NK-92 treated with Interleukin-12 subunit alpha and Interleukin-12 subunit beta, amount 100 ng/mL, for 24 hours (cell line): ENCODE results near the gene MCAM.
A peak's percentile ranks its signal among the peaks of the same experiment; 100 is the strongest.

Experiments
- DNase-seq: peaks from one replicate; lab custom pipeline; 2025; lab: John Stamatoyannopoulos, UW

MCAM gene

DNA sequence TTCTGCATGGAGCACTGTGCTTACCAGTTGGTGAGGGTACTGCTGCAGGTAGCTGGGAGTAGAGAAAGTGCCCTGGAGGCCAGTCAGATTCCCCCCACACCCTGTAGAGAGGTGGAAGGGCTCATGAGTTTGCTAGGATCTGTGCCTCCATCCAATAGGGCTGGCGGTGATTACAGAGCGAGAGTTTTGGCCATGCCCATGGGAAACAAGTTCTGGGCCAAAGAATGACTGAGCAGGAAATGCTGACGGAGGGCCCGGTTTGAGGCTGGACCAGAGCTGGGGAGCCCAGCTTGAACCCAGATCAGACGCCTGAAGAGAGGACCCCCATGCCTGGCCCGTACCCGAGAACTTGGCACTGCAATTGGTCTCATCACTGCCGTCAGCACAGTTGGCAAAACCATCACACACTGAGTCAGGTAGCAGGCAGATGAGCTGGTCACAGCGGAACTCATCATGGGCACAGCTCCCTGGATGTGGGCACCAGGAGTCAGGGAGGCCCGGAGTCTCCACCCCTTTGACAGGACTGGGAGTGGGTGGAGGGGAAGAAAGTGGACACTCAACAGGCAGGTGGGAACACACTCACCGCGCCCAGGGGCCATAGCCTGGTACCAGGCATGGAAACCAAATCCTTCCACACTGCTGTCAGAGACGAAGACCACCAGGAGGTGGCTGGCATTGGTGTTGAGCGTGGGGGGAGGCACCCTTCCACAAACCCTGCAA lies 27.5 kb upstream of the MCAM start:
- no peak for DNase-seq

- no peak for DNase-seq
These were observed 26.8 kb upstream of the MCAM start for GRCh38 chr11:119343726-119344125.

DNA sequence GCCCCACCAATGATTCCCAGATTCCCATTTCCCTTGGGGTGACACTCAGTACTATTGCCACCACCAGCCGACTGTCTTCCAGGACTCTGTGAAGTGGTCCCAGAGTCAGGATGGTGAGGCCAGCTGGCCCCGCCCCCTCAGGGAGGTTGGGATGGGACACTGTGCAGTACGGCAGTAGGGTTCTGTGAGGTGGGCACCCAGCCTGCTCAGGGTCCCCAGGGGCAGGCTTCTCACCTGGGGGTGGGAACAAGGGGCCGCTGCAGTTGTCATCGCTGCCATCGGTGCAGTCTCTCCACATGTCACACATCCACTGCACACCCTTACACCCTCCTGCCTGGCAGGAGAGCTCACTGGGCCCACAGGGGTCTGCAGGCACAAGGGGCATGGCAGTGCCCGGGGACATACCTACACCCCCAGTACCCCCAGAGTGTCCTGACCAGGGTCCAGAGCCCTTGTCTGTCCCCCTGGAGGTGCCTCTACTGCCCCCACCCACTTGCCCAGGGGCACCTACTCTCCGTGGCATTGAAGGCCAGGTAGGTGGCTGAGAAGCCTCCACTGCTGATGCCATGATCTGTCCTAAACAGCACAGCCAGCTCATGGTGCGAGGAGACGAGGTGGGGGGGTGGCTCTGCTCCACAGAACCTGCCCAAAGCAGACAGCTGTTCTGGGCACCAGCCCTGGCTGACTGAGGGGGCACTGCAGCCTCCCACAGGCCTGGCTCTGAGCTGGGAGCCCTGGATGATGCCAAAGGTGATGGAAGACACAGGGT lies 25.6 kb upstream of the MCAM start:
- no peak for DNase-seq

DNA sequence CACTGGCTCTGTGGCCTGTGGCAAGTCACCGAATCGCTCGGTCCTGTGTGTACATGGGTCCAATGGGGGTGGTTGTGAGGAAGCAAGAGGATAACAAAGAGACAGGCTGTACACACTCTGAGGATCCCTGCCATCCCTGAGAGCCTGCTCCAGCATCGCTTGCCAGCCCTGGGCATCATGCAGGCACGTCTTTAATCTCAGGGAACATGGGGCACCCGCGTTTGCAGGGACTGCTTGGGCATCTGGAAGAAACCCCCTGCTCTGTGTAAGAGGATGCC lies 25.0 kb upstream of the MCAM start:
- no peak for DNase-seq

DNA sequence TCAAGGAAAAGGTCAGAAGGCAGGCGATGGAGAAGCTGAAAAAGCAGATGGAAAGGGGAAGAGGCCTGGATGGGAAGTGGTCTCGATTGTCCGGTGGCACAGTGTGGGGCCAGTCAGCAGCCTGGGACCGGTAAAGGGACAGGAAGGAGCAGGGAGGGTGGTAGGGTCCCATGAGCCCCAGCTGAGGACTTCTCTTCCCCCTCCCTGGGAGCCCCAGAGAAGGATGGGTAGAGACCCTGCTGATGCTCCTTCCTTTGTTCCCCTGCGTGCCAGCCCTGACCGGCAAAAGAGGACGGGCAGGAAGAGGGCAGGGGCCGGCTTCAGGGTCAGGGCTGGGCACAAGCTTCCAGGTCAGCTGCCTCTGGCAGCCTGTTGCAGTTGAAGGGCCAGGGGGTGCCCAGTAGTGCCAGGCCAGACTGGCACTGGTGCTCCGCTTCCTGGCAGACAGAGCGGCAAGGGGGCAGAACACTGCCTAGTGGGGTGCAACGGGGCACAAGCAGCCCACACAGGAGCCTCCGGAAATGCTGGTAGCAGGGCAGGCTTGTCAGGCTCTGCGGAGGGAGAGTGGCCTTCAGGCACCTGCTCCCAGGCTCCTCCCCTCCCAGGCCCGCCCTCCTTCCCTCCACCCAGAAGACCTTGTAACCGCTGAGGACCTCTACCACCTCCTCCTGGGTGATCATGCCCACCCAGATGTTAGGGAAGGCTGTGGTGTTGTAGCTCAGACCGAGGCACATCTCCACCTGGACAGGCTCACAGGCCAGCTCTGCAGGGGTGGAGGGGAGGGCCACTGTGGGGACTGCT lies 24.5 kb upstream of the MCAM start:
- no peak for DNase-seq

DNA sequence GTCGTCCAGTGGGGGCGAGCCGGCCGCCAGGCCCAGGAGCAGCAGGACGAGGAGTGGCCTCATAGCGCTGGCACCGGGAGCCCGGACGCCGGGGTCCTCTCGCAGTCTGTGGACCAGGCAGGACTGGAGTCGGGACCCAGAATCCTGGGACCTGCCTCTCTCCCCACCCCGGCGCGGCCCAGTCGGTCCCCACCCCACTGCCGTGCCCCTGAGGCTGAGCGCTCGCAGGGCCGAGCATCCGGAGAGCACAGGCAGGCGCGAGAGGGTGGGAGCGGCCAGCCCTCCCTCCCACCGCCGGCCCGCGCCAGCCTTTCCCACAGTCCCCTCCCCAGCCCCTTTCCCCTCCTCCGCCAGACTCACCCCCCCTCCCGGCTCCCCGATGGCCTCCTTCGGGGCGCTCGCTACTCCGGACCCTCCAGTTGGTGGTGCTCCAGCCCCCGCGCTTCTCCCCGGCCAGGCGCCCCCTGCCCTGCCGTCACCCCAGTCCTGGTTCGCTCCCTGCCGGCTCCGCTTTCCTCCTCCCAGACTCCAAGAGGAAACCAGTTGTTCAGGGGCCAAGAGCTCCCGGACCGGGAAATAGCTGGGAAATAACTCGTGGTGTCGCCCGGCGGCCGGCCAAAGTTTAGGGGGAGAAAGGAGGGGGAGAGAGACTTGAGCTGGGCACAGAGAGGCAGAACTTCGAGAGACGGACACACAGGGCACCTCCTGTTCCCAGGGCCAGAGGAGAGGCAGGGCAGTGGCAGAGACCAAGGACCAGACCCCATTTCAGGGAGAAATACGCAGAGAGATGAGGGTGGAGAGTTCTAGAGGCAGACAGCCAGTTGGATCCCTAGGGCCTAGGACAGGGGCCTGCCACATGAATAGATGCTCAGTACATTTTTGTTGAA lies 23.6 kb upstream of the MCAM start, which contains the start of gene C1QTNF5:
TSS of gene C1QTNF5 (minus strand) at position 549 of the 887 bp plus-strand sequence. CDS start at position 63, 486 bp downstream.
- no peak for DNase-seq

GRCh38 chr11:119339589-119340334 lies 22.8 kb upstream of the MCAM start:
- DNase-seq: no peak

DNA sequence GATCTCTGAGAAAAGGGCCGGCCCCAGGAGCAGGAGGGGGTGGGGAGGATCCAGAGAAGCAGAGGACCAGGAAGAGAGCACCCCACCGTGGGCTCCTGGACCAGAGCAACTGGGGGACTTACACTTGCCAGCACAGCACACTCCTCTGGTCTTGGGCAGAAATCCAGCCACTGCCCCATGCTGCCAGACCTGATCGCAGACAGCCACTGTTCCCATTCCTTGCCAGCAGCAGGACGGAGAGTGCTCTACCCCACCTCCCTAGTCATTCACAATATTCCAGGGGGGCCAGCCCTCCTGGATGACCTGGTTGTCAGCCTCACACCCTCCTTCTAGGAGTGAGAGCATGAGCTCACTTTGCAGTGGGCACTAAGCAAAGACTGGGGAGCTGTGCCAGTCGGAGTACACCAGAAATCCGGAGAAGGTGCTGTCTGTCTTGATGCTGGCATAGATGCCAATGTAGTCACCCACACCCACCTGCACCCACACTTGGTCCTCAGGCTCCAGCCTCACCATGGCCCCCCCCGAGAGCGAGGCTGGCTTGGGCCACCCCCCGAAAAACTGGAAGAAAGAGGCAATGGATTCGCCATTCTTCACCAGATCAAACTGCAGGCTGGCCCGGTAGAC lies 22.1 kb upstream of the MCAM start:
- DNase-seq: no peak

- peak; percentile 34 for DNase-seq
These were observed 21.5 kb upstream of the MCAM start for GRCh38 chr11:119338318-119338890.

GRCh38 chr11:119337581-119338317 lies 20.8 kb upstream of the MCAM start:
- DNase-seq: no peak

DNA sequence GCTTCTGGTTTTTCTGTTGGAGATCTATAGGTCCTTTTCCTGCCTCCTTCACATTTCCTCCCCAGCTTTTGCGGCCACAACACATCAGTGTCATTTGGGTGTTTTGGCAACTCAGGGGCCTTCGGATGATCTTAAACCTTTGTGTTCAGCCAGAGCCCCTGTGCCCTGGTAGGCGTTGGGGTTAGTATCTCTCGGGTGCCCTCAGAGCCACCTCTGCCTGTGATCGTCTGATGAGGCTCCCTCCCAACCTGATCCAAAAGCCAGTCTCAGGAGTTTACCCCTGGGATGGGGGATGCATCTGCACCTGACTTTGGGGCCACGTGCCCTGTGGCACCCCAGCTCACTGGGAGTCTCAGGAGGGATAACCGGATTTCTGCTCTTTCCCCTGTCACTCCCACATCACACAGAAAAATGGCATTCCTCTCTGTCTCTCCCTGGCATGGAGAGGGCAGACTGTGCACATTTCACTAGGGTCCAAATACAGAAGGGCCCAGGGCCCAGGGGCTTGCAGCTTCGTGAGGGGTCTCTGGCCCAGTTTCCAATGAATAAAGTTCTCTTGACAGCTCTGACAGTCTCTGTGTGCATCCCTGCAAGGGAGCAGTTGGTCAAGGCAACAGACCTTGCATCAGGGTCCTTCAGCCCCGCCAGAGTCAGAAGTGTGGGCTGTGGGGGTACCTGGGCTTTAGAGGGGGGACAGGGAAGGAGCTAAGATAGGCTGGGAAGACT lies 20.0 kb upstream of the MCAM start:
- no peak for DNase-seq

- no peak for DNase-seq
These were observed 19.0 kb upstream of the MCAM start for GRCh38 chr11:119335655-119336543.

GRCh38 chr11:119335091-119335654 lies 18.2 kb upstream of the MCAM start:
- no peak for DNase-seq

GRCh38 chr11:119334174-119334930 lies 17.4 kb upstream of the MCAM start, which contains the start of gene RNF26:
RNF26 (plus strand) TSS chr11:119334527; CDS start chr11:119335123, 596 bp downstream.
- DNase-seq: peak; percentile 88

GRCh38 chr11:119332111-119332765 lies 15.3 kb upstream of the MCAM start:
- DNase-seq: no peak

DNA sequence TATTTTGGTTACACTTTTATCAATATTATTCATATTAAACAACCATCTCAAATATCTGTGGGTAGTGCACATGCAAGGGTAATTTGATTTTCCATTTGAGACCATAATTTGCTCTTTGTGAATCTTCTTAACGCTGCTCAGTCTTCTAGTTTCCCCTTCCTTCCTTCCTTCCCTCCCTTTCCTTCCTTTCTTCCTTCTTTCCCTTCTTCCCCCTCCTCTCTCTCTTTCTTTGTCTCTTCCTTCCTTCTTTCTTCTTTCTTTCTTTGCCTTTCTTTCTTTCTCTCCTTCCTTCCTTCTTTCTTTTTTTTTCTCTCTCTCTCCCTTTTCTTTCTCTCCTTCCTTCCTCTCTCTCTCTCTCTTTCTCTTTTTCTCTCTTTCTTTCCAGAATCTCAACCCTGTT lies 13.3 kb upstream of the MCAM start:
- no peak for DNase-seq
